Thoracic aorta (tissue), 2 donors: ENCODE measurements around the gene PEG3. TPM values are rescaled to one million over a fixed set of nuclear protein-coding genes. Genes with fewer than 3 reads are reported as not detected.

Source experiments
- ATAC-seq: fragments of 150-250 bp; one replicate; pipeline ENCODE4 v1.8.0; 2017; ENCODE audit warnings: low read depth; ENCODE audit not compliant: insufficient number of reproducible peaks, low FRiP score
- DNase-seq: peaks from one replicate; pipeline ENCODE4 v3.0.0-alpha.2; 2020; ENCODE audit warnings: low spot score
- H3K27ac ChIP-seq, 2 donors: fragments of 200-600 bp; sonication (generic); 1 replicate in 1 of 2; 2 replicates in 1 of 2; pipeline ENCODE4 v1.5.1; 2016; ENCODE audit warnings: mild to moderate bottlenecking in 2 of 2, moderate library complexity in 2 of 2
- H3K27me3 ChIP-seq: fragments of 200-600 bp; sonication (generic); replicated peaks from 2 replicates; pipeline ENCODE4 v1.6.0; 2016; ENCODE audit warnings: mild to moderate bottlenecking; ENCODE audit not compliant: insufficient read depth
- H3K36me3 ChIP-seq: fragments of 200-600 bp; sonication (generic); one replicate; pipeline ENCODE4 v1.5.1; 2016
- H3K4me1 ChIP-seq, 2 donors: fragments of 200-600 bp; sonication (generic); 1 replicate in 1 of 2; 2 replicates in 1 of 2; pipeline versions ENCODE4 v1.5.1 to v1.6.0; 2016; ENCODE audit warnings: low read depth in 2 of 2, mild to moderate bottlenecking in 1 of 2; ENCODE audit not compliant: control insufficient read depth in 1 of 2
- H3K4me3 ChIP-seq: fragments of 200-600 bp; sonication (generic); 2 replicates; pipeline ENCODE4 v1.5.1; 2016; ENCODE audit warnings: mild to moderate bottlenecking
- H3K9me3 ChIP-seq: fragments of 200-600 bp; sonication (generic); 2 replicates; pipeline ENCODE4 v1.5.1; 2016
- CTCF ChIP-seq: fragments of 200-600 bp; sonication (generic); IDR thresholded peaks from one replicate; pipeline ENCODE4 v1.5.1; 2019; ENCODE audit warnings: antibody characterized with exemption
- total RNA-seq, 2 donors: library from RNA; depleted of rRNA; stranded (reverse); fragments of >200 nt; gene quantifications; one replicate each; pipeline versions ENCODE4 v1.1.0 to v1.2.3, GENCODE V29; 2016

PEG3 gene
- total RNA-seq, 2 donors from 2014 or later: 9.9 to 11.6 TPM

- DNase-seq: no peak
- Histone ChIP-seq H3K27ac (no peak overlapping the region), H3K9me3 (no peaks in the 10 kb centered on the region), H3K27me3 (no peaks in the 10 kb centered on the region), H3K36me3 (peaks cover 12% of the 10 kb centered on the region), H3K4me3 (no peak overlapping the region), H3K4me1 (no peaks in the 10 kb centered on the region)
- no peak for TF ChIP-seq CTCF
- ATAC-seq: no peak
Observed at GRCh38 chr19:56813531-56813930, 27.0 kb downstream of the PEG3 start.

GRCh38 chr19:56811480-56811879 is 29.0 kb downstream of the PEG3 start:
- no peak for TF ChIP-seq CTCF
- no peak overlapping the region for H3K4me3 ChIP-seq
- H3K27ac ChIP-seq: no peak overlapping the region
- no peak for DNase-seq
- no peak for ATAC-seq
- H3K36me3 ChIP-seq: peaks cover 6% of the 10 kb centered on the region
- H3K9me3 ChIP-seq: no peaks in the 10 kb centered on the region
- no peaks in the 10 kb centered on the region for H3K27me3 ChIP-seq
- no peaks in the 10 kb centered on the region for H3K4me1 ChIP-seq

GRCh38 chr19:56810260-56810659 is 30.3 kb downstream of the PEG3 start:
- DNase-seq (no peak), ATAC-seq (no peak)
- Histone ChIP-seq H3K9me3 (no peaks in the 10 kb centered on the region), H3K4me1 (no peaks in the 10 kb centered on the region), H3K27ac (no peak overlapping the region), H3K4me3 (no peak overlapping the region), H3K36me3 (peaks cover 3% of the 10 kb centered on the region), H3K27me3 (no peaks in the 10 kb centered on the region)
- no peak for TF ChIP-seq CTCF

GRCh38 chr19:56808717-56809392 is 31.7 kb downstream of the PEG3 start:
- H3K27me3 ChIP-seq: no peaks in the 10 kb centered on the region
- ATAC-seq (no peak), DNase-seq (no peak)
- no peaks in the 10 kb centered on the region for H3K9me3 ChIP-seq
- TF ChIP-seq CTCF: no peak
- no peak overlapping the region for H3K4me3 ChIP-seq
- H3K4me1 ChIP-seq: no peaks in the 10 kb centered on the region
- no peak overlapping the region for H3K27ac ChIP-seq
- no peaks in the 10 kb centered on the region for H3K36me3 ChIP-seq

- no peak overlapping the region for H3K27ac ChIP-seq
- no peaks in the 10 kb centered on the region for H3K4me1 ChIP-seq
- no peak for DNase-seq
- no peak overlapping the region for H3K4me3 ChIP-seq
- no peaks in the 10 kb centered on the region for H3K36me3 ChIP-seq
- no peak for ATAC-seq
- no peaks in the 10 kb centered on the region for H3K9me3 ChIP-seq
- H3K27me3 ChIP-seq: no peaks in the 10 kb centered on the region
- no peak for TF ChIP-seq CTCF
Observed at GRCh38 chr19:56806639-56807038, 33.9 kb downstream of the PEG3 start.

Other genes with a start within 250 kb of the PEG3 start
- 10 to 100 TPM; 11.6 to 16.2 TPM for gene ZNF71, start 245.4 kb downstream of the PEG3 start, total RNA-seq
- gene SMIM17, start 197.6 kb downstream of the PEG3 start, total RNA-seq: 1 to 10 TPM in 1 of 2 donors, not detected in 1; 4.4 TPM
- gene ZNF835, start 169.0 kb downstream of the PEG3 start, total RNA-seq: 10 to 100 TPM in 1 of 2 donors, 1 to 10 TPM in 1; 4.7 to 14.5 TPM
- gene ZIM2, start within 50 bp of the PEG3 start, total RNA-seq: 1 to 10 TPM in 1 of 2 donors, not detected in 1; 1.4 TPM